Measurements from ENCODE around the gene GSTT4.
A peak's percentile ranks its signal among the peaks of the same experiment; 100 is the strongest.
"Not testable (repeated sequence)": the region's sequence is repeated elsewhere in the genome, so short reads cannot be mapped to it uniquely, and the experiment has no call there.

GSTT4 gene

GRCh38 chr22:24024354-24024753 is 19.1 kb upstream of the GSTT4 start:
- no peak for DNase-seq (ENCODE audit: low spot score)

GRCh38 chr22:24023204-24023789 is 18.0 kb upstream of the GSTT4 start:
- DNase-seq (ENCODE audit: low spot score), result peak; percentile 3

GRCh38 chr22:24021304-24021703 is 16.1 kb upstream of the GSTT4 start:
- no peak for DNase-seq (ENCODE audit: low spot score)

GRCh38 chr22:24016156-24016555 is 10.9 kb upstream of the GSTT4 start:
- DNase-seq (ENCODE audit: low spot score), result no peak

- DNase-seq (ENCODE audit: low spot score), result no peak
Observed at GRCh38 chr22:24011735-24012068, 6.4 kb upstream of the GSTT4 start.

- DNase-seq (ENCODE audit: low spot score), result no peak
Observed at GRCh38 chr22:24010018-24010391, 4.8 kb upstream of the GSTT4 start.

GRCh38 chr22:24009227-24010017 is 4.2 kb upstream of the GSTT4 start:
- no peak for DNase-seq (ENCODE audit: low spot score)

GRCh38 chr22:24008381-24009226 is 3.4 kb upstream of the GSTT4 start:
- DNase-seq (ENCODE audit: low spot score), result no peak

GRCh38 chr22:24008022-24008283 is 2.7 kb upstream of the GSTT4 start:
- no peak for DNase-seq (ENCODE audit: low spot score)

GRCh38 chr22:24007253-24008021 is 2.2 kb upstream of the GSTT4 start:
- DNase-seq (ENCODE audit: low spot score), result no peak

- DNase-seq (ENCODE audit: low spot score), result no peak
Observed at GRCh38 chr22:24006914-24007214, 1.6 kb upstream of the GSTT4 start.

GRCh38 chr22:24006207-24006913 is 1.1 kb upstream of the GSTT4 start:
- DNase-seq (ENCODE audit: low spot score), result no peak

GRCh38 chr22:24003887-24004286 is 1.4 kb downstream of the GSTT4 start:
- DNase-seq (ENCODE audit: low spot score), result no peak

- no peak for DNase-seq (ENCODE audit: low spot score)
Observed at GRCh38 chr22:24002851-24003250, 2.4 kb downstream of the GSTT4 start.

- no peak for DNase-seq (ENCODE audit: low spot score)
Observed at GRCh38 chr22:24002272-24002671, 3.0 kb downstream of the GSTT4 start.

- DNase-seq (ENCODE audit: low spot score), result no peak
Observed at GRCh38 chr22:24001314-24001713, 3.9 kb downstream of the GSTT4 start.

GRCh38 chr22:23999779-24000178 is 5.5 kb downstream of the GSTT4 start:
- DNase-seq (ENCODE audit: low spot score), result not testable (repeated sequence)

- no peak for DNase-seq (ENCODE audit: low spot score)
Observed at GRCh38 chr22:23997092-23997491, 8.2 kb downstream of the GSTT4 start.

GRCh38 chr22:23993581-23994177 is 11.6 kb downstream of the GSTT4 start:
- DNase-seq (ENCODE audit: low spot score), result not testable (repeated sequence)

GRCh38 chr22:23993080-23993479 is 12.2 kb downstream of the GSTT4 start:
- not testable (repeated sequence) for DNase-seq (ENCODE audit: low spot score)

GRCh38 chr22:23989583-23990244 is 15.5 kb downstream of the GSTT4 start:
- DNase-seq (ENCODE audit: low spot score), result not testable (repeated sequence)

Measured in CD4-positive, alpha-beta T cell treated with Interleukin-15 for 4 hours (primary cell).